ENCODE measurements around the gene CXCL17.

The CXCL17 gene

GRCh38 chr19:42419309-42419708, 23.4 kb downstream of the CXCL17 start:
- H3K27me3 ChIP-seq (replicated peaks; ENCODE audit: control insufficient read depth, insufficient read depth, low read length, poor library complexity, severe bottlenecking), result no peaks in the 10 kb centered on the region
- peaks cover 26% of the 10 kb centered on the region for H3K4me1 ChIP-seq (ENCODE audit: control insufficient read depth, insufficient read depth, low read length, poor library complexity, severe bottlenecking)
- H3K4me3 ChIP-seq (ENCODE audit: insufficient read depth, low read depth, low read length, poor library complexity, severe bottlenecking), result no peak overlapping the region
- DNase-seq, result no peak
- H3K9me3 ChIP-seq (ENCODE audit: control insufficient read depth, low read length), result no peaks in the 10 kb centered on the region
- no peak overlapping the region for H3K27ac ChIP-seq (ENCODE audit: insufficient read depth, low read length, poor library complexity, severe bottlenecking)
- H3K36me3 ChIP-seq (ENCODE audit: control insufficient read depth, insufficient read depth, low read length), result no peaks in the 10 kb centered on the region

DNA sequence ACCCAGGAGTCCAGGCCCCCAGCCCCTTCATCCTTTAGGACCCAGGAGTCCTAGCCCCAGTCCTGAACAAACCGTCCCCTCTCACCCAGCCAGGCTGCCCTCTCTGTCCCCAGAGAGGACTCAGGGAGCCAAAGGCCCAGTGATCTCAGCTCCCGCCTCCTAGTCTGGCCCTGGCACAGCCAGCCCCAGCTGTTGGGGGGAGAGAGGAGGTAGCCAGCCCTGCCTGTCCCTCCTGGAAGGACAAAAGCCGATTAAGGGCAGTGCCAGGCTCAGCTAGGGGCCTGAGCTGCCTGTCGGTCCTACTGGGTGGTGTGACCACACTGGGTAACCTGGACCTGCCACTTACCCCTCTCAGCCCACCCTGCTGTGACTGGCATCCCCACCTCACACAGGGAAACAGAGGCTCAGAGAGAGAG, 30.1 kb downstream of the CXCL17 start:
- no peaks in the 10 kb centered on the region for H3K4me1 ChIP-seq (ENCODE audit: control insufficient read depth, insufficient read depth, low read length, poor library complexity, severe bottlenecking)
- no peak for DNase-seq
- H3K9me3 ChIP-seq (ENCODE audit: control insufficient read depth, low read length), result no peaks in the 10 kb centered on the region
- no peak overlapping the region for H3K4me3 ChIP-seq (ENCODE audit: insufficient read depth, low read depth, low read length, poor library complexity, severe bottlenecking)
- H3K27me3 ChIP-seq (replicated peaks; ENCODE audit: control insufficient read depth, insufficient read depth, low read length, poor library complexity, severe bottlenecking), result no peaks in the 10 kb centered on the region
- peaks cover 2% of the 10 kb centered on the region for H3K36me3 ChIP-seq (ENCODE audit: control insufficient read depth, insufficient read depth, low read length)
- H3K27ac ChIP-seq (ENCODE audit: insufficient read depth, low read length, poor library complexity, severe bottlenecking), result no peak overlapping the region

GRCh38 chr19:42412227-42412626, 30.5 kb downstream of the CXCL17 start:
- Histone ChIP-seq H3K36me3 (ENCODE audit: control insufficient read depth, insufficient read depth, low read length) (peaks cover 5% of the 10 kb centered on the region), H3K27ac (ENCODE audit: insufficient read depth, low read length, poor library complexity, severe bottlenecking) (no peak overlapping the region), H3K27me3 (replicated peaks; ENCODE audit: control insufficient read depth, insufficient read depth, low read length, poor library complexity, severe bottlenecking) (no peaks in the 10 kb centered on the region), H3K9me3 (ENCODE audit: control insufficient read depth, low read length) (no peaks in the 10 kb centered on the region), H3K4me1 (ENCODE audit: control insufficient read depth, insufficient read depth, low read length, poor library complexity, severe bottlenecking) (no peaks in the 10 kb centered on the region), H3K4me3 (ENCODE audit: insufficient read depth, low read depth, low read length, poor library complexity, severe bottlenecking) (no peak overlapping the region)
- DNase-seq, result no peak

DNA sequence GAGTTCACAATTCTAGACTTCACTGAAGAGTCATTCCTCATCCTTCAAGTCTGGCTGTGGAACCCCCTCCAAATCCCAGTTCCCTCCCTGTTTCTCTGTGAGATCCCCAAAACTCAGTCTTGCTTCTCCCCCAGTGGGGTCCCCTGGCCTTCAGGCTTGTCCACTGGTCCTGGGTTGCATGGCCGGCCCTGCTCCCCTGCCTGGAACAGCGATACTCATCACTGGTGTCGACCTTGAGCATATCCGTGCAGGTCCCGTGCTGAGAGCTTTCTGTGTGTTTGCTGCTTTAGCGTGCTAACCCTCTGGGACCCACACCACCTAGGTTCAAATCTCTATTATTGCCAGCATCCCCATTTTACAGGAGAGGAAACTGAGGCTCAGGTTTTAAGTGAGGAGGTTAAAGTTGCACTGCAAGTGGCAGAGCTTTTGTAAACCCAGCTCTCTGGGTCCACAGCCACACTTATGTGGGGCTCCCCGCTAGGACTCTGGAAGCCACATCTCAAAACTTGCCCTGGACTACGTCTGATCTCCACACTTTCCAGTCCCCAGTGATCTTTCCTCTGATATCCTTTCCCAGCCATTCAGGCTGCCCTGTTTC, 31.1 kb downstream of the CXCL17 start:
- Histone ChIP-seq H3K4me3 (ENCODE audit: insufficient read depth, low read depth, low read length, poor library complexity, severe bottlenecking) (no peak overlapping the region), H3K36me3 (ENCODE audit: control insufficient read depth, insufficient read depth, low read length) (peaks cover 10% of the 10 kb centered on the region)
- DNase-seq, result no peak

DNA sequence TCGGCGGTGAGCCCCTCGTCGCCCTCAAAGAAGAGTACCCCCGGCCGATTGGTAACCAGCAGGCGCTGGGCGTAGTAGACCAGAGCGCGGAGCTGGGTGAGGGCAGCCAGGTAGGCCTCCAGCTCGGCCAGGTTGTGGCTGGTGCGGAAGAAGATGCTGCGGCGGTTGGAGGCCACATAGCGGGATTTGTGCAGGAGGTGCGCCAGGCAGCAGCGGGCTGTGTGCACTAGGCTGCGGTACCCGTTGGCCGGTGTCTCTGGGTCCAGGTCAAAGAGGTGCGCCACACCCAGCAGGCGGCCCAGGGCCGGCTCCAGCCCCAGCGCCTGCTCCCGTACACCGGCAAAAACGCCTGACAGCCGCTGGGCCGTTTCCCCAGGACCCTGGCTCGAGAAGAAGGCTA, 32.4 kb downstream of the CXCL17 start:
- no peaks in the 10 kb centered on the region for H3K4me1 ChIP-seq (ENCODE audit: control insufficient read depth, insufficient read depth, low read length, poor library complexity, severe bottlenecking)
- H3K36me3 ChIP-seq (ENCODE audit: control insufficient read depth, insufficient read depth, low read length), result peaks cover 16% of the 10 kb centered on the region
- no peak overlapping the region for H3K27ac ChIP-seq (ENCODE audit: insufficient read depth, low read length, poor library complexity, severe bottlenecking)
- no peak for DNase-seq
- no peak overlapping the region for H3K4me3 ChIP-seq (ENCODE audit: insufficient read depth, low read depth, low read length, poor library complexity, severe bottlenecking)
- H3K27me3 ChIP-seq (replicated peaks; ENCODE audit: control insufficient read depth, insufficient read depth, low read length, poor library complexity, severe bottlenecking), result no peaks in the 10 kb centered on the region
- no peaks in the 10 kb centered on the region for H3K9me3 ChIP-seq (ENCODE audit: control insufficient read depth, low read length)

More for the DNA sequence above, 31.1 kb downstream of the CXCL17 start:
- no peaks in the 10 kb centered on the region for H3K9me3 ChIP-seq (ENCODE audit: control insufficient read depth, low read length)
- H3K27me3 ChIP-seq (replicated peaks; ENCODE audit: control insufficient read depth, insufficient read depth, low read length, poor library complexity, severe bottlenecking), result no peaks in the 10 kb centered on the region
- H3K27ac ChIP-seq (ENCODE audit: insufficient read depth, low read length, poor library complexity, severe bottlenecking), result no peak overlapping the region
- no peaks in the 10 kb centered on the region for H3K4me1 ChIP-seq (ENCODE audit: control insufficient read depth, insufficient read depth, low read length, poor library complexity, severe bottlenecking)

GRCh38 chr19:42409477-42409876, 33.3 kb downstream of the CXCL17 start:
- no peak for DNase-seq
- no peak overlapping the region for H3K27ac ChIP-seq (ENCODE audit: insufficient read depth, low read length, poor library complexity, severe bottlenecking)
- H3K9me3 ChIP-seq (ENCODE audit: control insufficient read depth, low read length), result no peaks in the 10 kb centered on the region
- peaks cover 16% of the 10 kb centered on the region for H3K36me3 ChIP-seq (ENCODE audit: control insufficient read depth, insufficient read depth, low read length)
- no peak overlapping the region for H3K4me3 ChIP-seq (ENCODE audit: insufficient read depth, low read depth, low read length, poor library complexity, severe bottlenecking)
- H3K27me3 ChIP-seq (replicated peaks; ENCODE audit: control insufficient read depth, insufficient read depth, low read length, poor library complexity, severe bottlenecking), result no peaks in the 10 kb centered on the region
- no peaks in the 10 kb centered on the region for H3K4me1 ChIP-seq (ENCODE audit: control insufficient read depth, insufficient read depth, low read length, poor library complexity, severe bottlenecking)

DNA sequence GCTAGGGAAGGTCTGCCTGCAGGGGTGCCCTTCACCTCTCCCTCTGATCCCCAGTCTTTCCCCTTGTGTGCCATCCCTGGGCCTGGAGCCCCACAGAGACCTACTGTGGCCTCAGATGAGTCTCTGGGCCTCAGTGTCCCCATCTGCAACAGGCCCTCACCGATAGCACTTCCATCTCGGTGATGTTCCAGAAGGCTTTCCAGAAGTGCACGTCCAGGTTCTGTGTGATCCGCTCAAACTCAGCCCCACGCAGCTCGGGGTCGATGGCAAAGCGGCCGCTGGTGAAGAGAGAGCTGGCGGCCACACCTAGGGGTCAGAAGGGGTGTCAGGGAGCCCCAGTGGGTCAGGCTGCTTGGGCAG, 35.0 kb downstream of the CXCL17 start:
- Histone ChIP-seq H3K9me3 (ENCODE audit: control insufficient read depth, low read length) (no peaks in the 10 kb centered on the region), H3K4me1 (ENCODE audit: control insufficient read depth, insufficient read depth, low read length, poor library complexity, severe bottlenecking) (no peaks in the 10 kb centered on the region), H3K27ac (ENCODE audit: insufficient read depth, low read length, poor library complexity, severe bottlenecking) (no peak overlapping the region), H3K36me3 (ENCODE audit: control insufficient read depth, insufficient read depth, low read length) (peaks cover 16% of the 10 kb centered on the region), H3K27me3 (replicated peaks; ENCODE audit: control insufficient read depth, insufficient read depth, low read length, poor library complexity, severe bottlenecking) (no peaks in the 10 kb centered on the region), H3K4me3 (ENCODE audit: insufficient read depth, low read depth, low read length, poor library complexity, severe bottlenecking) (no peak overlapping the region)
- DNase-seq, result no peak

DNA sequence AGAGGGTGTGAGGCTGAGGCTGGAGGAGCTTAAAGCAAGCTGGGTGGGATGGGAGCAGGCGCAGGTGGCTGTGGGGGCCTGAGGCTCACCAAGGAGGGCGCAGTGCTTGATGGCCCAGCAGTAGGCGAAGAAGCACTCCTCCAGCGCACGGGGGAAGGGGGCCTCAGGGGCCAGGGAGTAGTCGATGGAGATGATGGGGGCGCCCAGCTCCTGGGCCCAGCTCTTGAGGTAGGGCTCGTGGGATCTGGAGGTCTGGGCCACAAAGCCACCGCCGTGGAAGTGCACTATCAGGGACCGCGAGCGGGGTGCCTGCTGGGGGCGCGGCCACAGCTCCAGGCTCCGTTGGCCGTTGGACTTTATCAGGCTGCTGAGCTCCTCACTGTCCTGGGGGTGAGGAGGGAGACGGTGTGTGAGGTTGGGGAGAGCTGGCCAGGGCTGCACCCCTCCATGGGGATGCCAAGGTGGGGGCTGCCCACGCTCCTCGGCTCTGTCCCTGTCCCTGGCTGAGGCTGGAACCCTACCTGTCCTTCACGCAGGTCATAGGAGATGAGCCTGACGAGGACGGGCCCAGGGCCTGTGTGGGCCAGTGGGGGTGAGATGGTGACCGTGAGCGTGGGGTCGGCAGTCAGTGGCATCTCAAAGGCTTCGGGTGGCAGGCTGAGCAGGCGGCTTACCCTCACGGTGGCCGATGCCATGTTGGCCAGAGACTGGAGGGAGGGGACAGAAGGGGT, 35.5 kb downstream of the CXCL17 start:
- DNase-seq, result no peak
- Histone ChIP-seq H3K27ac (ENCODE audit: insufficient read depth, low read length, poor library complexity, severe bottlenecking) (no peak overlapping the region), H3K27me3 (replicated peaks; ENCODE audit: control insufficient read depth, insufficient read depth, low read length, poor library complexity, severe bottlenecking) (no peaks in the 10 kb centered on the region), H3K9me3 (ENCODE audit: control insufficient read depth, low read length) (no peaks in the 10 kb centered on the region), H3K36me3 (ENCODE audit: control insufficient read depth, insufficient read depth, low read length) (peaks cover 16% of the 10 kb centered on the region), H3K4me1 (ENCODE audit: control insufficient read depth, insufficient read depth, low read length, poor library complexity, severe bottlenecking) (no peaks in the 10 kb centered on the region), H3K4me3 (ENCODE audit: insufficient read depth, low read depth, low read length, poor library complexity, severe bottlenecking) (no peak overlapping the region)

GRCh38 chr19:42406111-42406510, 36.6 kb downstream of the CXCL17 start:
- H3K27ac ChIP-seq (ENCODE audit: insufficient read depth, low read length, poor library complexity, severe bottlenecking), result no peak overlapping the region
- H3K4me3 ChIP-seq (ENCODE audit: insufficient read depth, low read depth, low read length, poor library complexity, severe bottlenecking), result no peak overlapping the region
- no peaks in the 10 kb centered on the region for H3K27me3 ChIP-seq (replicated peaks; ENCODE audit: control insufficient read depth, insufficient read depth, low read length, poor library complexity, severe bottlenecking)
- no peak for DNase-seq
- peaks cover 16% of the 10 kb centered on the region for H3K36me3 ChIP-seq (ENCODE audit: control insufficient read depth, insufficient read depth, low read length)
- peaks cover 4% of the 10 kb centered on the region for H3K4me1 ChIP-seq (ENCODE audit: control insufficient read depth, insufficient read depth, low read length, poor library complexity, severe bottlenecking)
- H3K9me3 ChIP-seq (ENCODE audit: control insufficient read depth, low read length), result no peaks in the 10 kb centered on the region

DNA sequence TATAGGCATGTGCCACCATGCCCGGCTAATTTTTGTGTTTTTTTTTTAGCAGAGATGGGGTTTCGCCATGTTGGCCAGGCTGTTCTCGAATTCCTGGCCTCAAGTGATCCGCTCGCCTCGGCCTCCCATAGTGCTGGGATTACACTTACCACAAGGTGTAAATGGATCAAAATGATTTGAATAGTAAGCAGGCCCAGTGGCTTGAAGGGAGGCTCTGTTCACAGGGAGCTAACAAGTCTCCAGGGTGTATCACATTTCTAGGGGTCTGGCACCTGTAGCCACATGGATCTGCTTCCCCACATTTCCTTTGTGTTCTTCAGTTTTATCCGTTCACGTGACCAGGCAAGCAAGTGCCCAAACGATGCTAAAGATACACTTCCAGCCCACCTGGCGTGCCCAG, 39.2 kb downstream of the CXCL17 start:
- Histone ChIP-seq H3K4me1 (ENCODE audit: control insufficient read depth, insufficient read depth, low read length, poor library complexity, severe bottlenecking) (peaks cover 6% of the 10 kb centered on the region), H3K27ac (ENCODE audit: insufficient read depth, low read length, poor library complexity, severe bottlenecking) (no peak overlapping the region), H3K4me3 (ENCODE audit: insufficient read depth, low read depth, low read length, poor library complexity, severe bottlenecking) (no peak overlapping the region), H3K9me3 (ENCODE audit: control insufficient read depth, low read length) (no peaks in the 10 kb centered on the region), H3K27me3 (replicated peaks; ENCODE audit: control insufficient read depth, insufficient read depth, low read length, poor library complexity, severe bottlenecking) (no peaks in the 10 kb centered on the region), H3K36me3 (ENCODE audit: control insufficient read depth, insufficient read depth, low read length) (peaks cover 16% of the 10 kb centered on the region)
- no peak for DNase-seq

Measured in effector memory CD4-positive, alpha-beta T cell (primary cell).